ENCODE data around the gene CBR1. TPM values are rescaled to one million over a fixed set of nuclear protein-coding genes. Genes with fewer than 3 reads are reported as not detected.

CBR1 gene
- total RNA-seq, 1 donor from 2014 or later, result 10.0 TPM

GRCh38 chr21:36027347-36027746, 42.5 kb upstream of the CBR1 start:
- H3K27me3 Mint-ChIP-seq (ENCODE audit: low read depth), result peaks cover 2% of the 10 kb centered on the region
- peaks cover 30% of the 10 kb centered on the region for H3K4me1 Mint-ChIP-seq
- DNase-seq (ENCODE audit: low spot score in 2 of 2, unreplicated experiment in 2 of 2), result no peak
- no peaks in the 10 kb centered on the region for H3K9me3 Mint-ChIP-seq
- peak overlapping the region; percentile 1 for H3K27ac Mint-ChIP-seq
- no peak for TF ChIP-seq CTCF (IDR thresholded peaks at IDR 0.05; ENCODE audit: unreplicated experiment)
- no peak overlapping the region for H3K4me3 Mint-ChIP-seq
- H3K36me3 Mint-ChIP-seq, result no peaks in the 10 kb centered on the region

GRCh38 chr21:36028127-36029069, 41.4 kb upstream of the CBR1 start:
- TF ChIP-seq CTCF (IDR thresholded peaks at IDR 0.05; ENCODE audit: unreplicated experiment), result peak; percentile 93
- Mint-ChIP-seq H3K4me3 (peak overlapping the region; percentile 24), H3K36me3 (no peaks in the 10 kb centered on the region), H3K27ac (no peak overlapping the region), H3K9me3 (no peaks in the 10 kb centered on the region), H3K4me1 (peaks cover 19% of the 10 kb centered on the region), H3K27me3 (ENCODE audit: low read depth) (peaks cover 2% of the 10 kb centered on the region)
- DNase-seq (ENCODE audit: low spot score in 2 of 2, unreplicated experiment in 2 of 2), result peak; percentile 39 to 81

- DNase-seq (ENCODE audit: low spot score in 2 of 2, unreplicated experiment in 2 of 2), result no peak
- Mint-ChIP-seq H3K9me3 (no peaks in the 10 kb centered on the region), H3K27ac (no peak overlapping the region), H3K36me3 (peaks cover under 1% of the 10 kb centered on the region), H3K27me3 (ENCODE audit: low read depth) (peaks cover 2% of the 10 kb centered on the region), H3K4me3 (no peak overlapping the region), H3K4me1 (peaks cover 17% of the 10 kb centered on the region)
- no peak for TF ChIP-seq CTCF (IDR thresholded peaks at IDR 0.05; ENCODE audit: unreplicated experiment)
Measured at GRCh38 chr21:36029309-36029708, 40.5 kb upstream of the CBR1 start.

GRCh38 chr21:36030581-36031189, 39.1 kb upstream of the CBR1 start:
- no peaks in the 10 kb centered on the region for H3K9me3 Mint-ChIP-seq
- no peak overlapping the region for H3K4me3 Mint-ChIP-seq
- TF ChIP-seq CTCF (IDR thresholded peaks at IDR 0.05; ENCODE audit: unreplicated experiment), result no peak
- no peak for DNase-seq (ENCODE audit: low spot score in 2 of 2, unreplicated experiment in 2 of 2)
- H3K4me1 Mint-ChIP-seq, result peaks cover 17% of the 10 kb centered on the region
- H3K36me3 Mint-ChIP-seq, result peaks cover 13% of the 10 kb centered on the region
- H3K27ac Mint-ChIP-seq, result no peak overlapping the region
- H3K27me3 Mint-ChIP-seq (ENCODE audit: low read depth), result peaks cover 2% of the 10 kb centered on the region

GRCh38 chr21:36032647-36033406, 37.0 kb upstream of the CBR1 start:
- no peak for TF ChIP-seq CTCF (IDR thresholded peaks at IDR 0.05; ENCODE audit: unreplicated experiment)
- no peak for DNase-seq (ENCODE audit: low spot score in 2 of 2, unreplicated experiment in 2 of 2)
- Mint-ChIP-seq H3K36me3 (peaks cover 22% of the 10 kb centered on the region), H3K27me3 (ENCODE audit: low read depth) (peaks cover 2% of the 10 kb centered on the region), H3K4me3 (no peak overlapping the region), H3K9me3 (no peaks in the 10 kb centered on the region), H3K27ac (no peak overlapping the region), H3K4me1 (peaks cover 17% of the 10 kb centered on the region)

Measured in mesothelial cell of epicardium (in vitro differentiated cells).